AG08396 (cell line): ENCODE results near the gene VWA5A.
A peak's percentile ranks its signal among the peaks of the same experiment; 100 is the strongest.
"Not testable (repeated sequence)": the region's sequence is repeated elsewhere in the genome, so short reads cannot be mapped to it uniquely, and the experiment has no call there.

Experiments
- DNase-seq: peaks from one replicate; pipeline ENCODE4 v3.0.0; 2012; ENCODE audit warnings: low spot score, mixed read lengths

VWA5A gene

GRCh38 chr11:124170315-124170714 is 55.1 kb downstream of the VWA5A start:
- DNase-seq: not testable (repeated sequence)

GRCh38 chr11:124170801-124171586 is 55.7 kb downstream of the VWA5A start:
- no peak for DNase-seq

GRCh38 chr11:124172101-124172500 is 56.9 kb downstream of the VWA5A start:
- no peak for DNase-seq

- no peak for DNase-seq
These were observed 57.3 kb downstream of the VWA5A start for GRCh38 chr11:124172599-124172998.

GRCh38 chr11:124174001-124174583 is 58.8 kb downstream of the VWA5A start:
- peak; percentile 71 for DNase-seq

DNA sequence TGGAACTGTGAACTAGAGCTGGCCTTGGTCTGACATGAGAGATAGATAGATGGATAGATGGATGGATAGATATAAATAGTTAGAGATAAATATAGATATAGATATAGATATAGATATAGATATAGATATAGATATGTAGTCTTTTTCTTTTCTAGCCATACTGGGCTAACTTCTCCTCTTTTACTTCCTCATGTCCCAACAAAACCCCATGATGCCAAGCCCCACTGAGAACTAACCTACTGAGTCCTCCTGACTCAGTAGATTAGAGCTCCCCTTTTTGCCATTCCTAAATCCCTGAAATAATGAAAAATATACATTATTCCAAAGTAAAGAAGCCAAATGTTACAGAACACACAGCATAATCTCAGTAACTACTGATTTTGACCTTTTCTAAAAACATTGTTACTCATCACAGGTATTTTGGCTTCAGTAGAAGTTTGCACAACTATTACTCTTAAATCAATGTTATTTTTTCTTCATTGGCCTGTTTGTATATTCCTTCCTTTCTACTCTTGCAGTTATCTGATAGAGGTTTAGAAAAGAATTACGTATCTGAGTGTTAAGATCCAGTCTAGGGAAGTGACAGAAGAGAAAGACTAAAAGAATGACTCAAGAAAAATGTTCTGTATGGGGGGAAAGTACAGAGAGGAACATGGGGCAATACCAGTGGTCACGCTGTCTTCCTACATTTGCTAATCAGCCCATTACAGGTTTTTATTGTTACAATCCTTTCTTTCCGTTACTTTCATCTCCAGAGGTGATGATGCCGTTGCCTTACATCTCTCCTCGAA is 61.9 kb downstream of the VWA5A start:
- DNase-seq: no peak

GRCh38 chr11:124179310-124179709 is 64.1 kb downstream of the VWA5A start:
- DNase-seq: peak; percentile 11

DNA sequence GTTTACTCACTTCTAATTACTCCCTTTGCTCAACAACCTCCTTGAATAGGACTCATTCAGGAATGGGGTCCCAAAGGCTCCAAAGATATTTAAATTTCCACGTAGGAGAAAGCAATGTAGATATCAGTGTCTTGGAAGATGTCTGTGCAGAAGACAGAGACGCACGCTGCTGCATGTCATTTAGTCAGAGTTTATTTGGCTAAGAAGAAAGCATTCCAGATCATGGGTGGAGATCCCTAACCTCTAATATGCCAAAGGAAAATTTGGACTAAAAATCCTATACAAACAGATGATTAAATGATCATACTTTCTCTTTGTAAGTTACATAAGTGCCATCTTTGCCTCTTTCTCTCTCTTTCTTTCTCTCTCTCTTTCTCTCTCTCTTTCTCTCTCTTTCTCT is 67.8 kb downstream of the VWA5A start, which contains the start of gene OR10D3:
Gene OR10D3, plus strand, starts transcription at position 278 of the 400 bp plus-strand sequence. CDS start 1,925 bp downstream, outside the sequence.
- DNase-seq: no peak

- no peak for DNase-seq
These were observed 75.3 kb downstream of the VWA5A start for GRCh38 chr11:124190298-124191139.

- DNase-seq: no peak
These were observed 78.2 kb downstream of the VWA5A start for GRCh38 chr11:124193221-124194010.

GRCh38 chr11:124194293-124195188 is 79.3 kb downstream of the VWA5A start:
- peak; percentile 20 for DNase-seq

- DNase-seq: peak; percentile 57
These were observed 80.0 kb downstream of the VWA5A start for GRCh38 chr11:124195189-124195734.
